GM23248 (cell line): Measurements from ENCODE around the gene APBA2. TPM values are rescaled to one million over a fixed set of nuclear protein-coding genes. Genes with fewer than 3 reads are reported as not detected.

Source experiments
- DNase-seq: peaks from one replicate; pipeline ENCODE4 v3.0.0-alpha.2; 2015
- H2AFZ ChIP-seq: fragments of 200-600 bp; sonication (generic); 2 replicates; pipeline ENCODE4 v1.6.1; 2016; ENCODE audit warnings: antibody characterized with exemption
- H3F3A ChIP-seq: fragments of 200-600 bp; sonication (generic); 2 replicates; pipeline ENCODE4 v1.6.1; 2016; ENCODE audit warnings: mild to moderate bottlenecking, antibody characterized with exemption, mixed run types; ENCODE audit not compliant: insufficient read depth
- H3K27ac ChIP-seq: fragments of 200-600 bp; sonication (generic); 2 replicates; pipeline ENCODE4 v1.5.1; 2016; ENCODE audit warnings: mild to moderate bottlenecking
- H3K27me3 ChIP-seq: fragments of 200-600 bp; sonication (generic); replicated peaks from 2 replicates; pipeline ENCODE4 v1.6.1; 2016; ENCODE audit warnings: mild to moderate bottlenecking; ENCODE audit not compliant: insufficient read depth
- H3K36me3 ChIP-seq: fragments of 200-600 bp; sonication (generic); 2 replicates; pipeline ENCODE4 v1.6.1; 2016; ENCODE audit warnings: low read depth, mild to moderate bottlenecking
- H3K4me1 ChIP-seq: fragments of 200-600 bp; sonication (generic); 2 replicates; pipeline ENCODE4 v1.6.1; 2016; ENCODE audit warnings: mild to moderate bottlenecking; ENCODE audit not compliant: insufficient read depth
- H3K4me2 ChIP-seq: fragments of 200-600 bp; sonication (generic); one replicate; pipeline ENCODE4 v1.6.1; 2016; ENCODE audit warnings: mild to moderate bottlenecking; ENCODE audit not compliant: unreplicated experiment
- H3K4me3 ChIP-seq: fragments of 200-600 bp; sonication (generic); 2 replicates; pipeline ENCODE4 v1.5.1; 2016; ENCODE audit warnings: mild to moderate bottlenecking
- H3K79me2 ChIP-seq: fragments of 200-600 bp; sonication (generic); 2 replicates; pipeline ENCODE4 v1.6.1; 2016; ENCODE audit warnings: mild to moderate bottlenecking; ENCODE audit not compliant: insufficient read depth
- H3K9ac ChIP-seq: fragments of 200-600 bp; sonication (generic); 2 replicates; pipeline ENCODE4 v1.6.1; 2016; ENCODE audit warnings: mild to moderate bottlenecking
- H3K9me2 ChIP-seq: fragments of 200-600 bp; sonication (generic); 2 replicates; pipeline ENCODE4 v1.6.1; 2016; ENCODE audit warnings: mixed run types, mild to moderate bottlenecking, moderate library complexity; ENCODE audit not compliant: insufficient read depth
- H3K9me3 ChIP-seq: fragments of 200-600 bp; sonication (generic); one replicate; pipeline ENCODE4 v1.6.1; 2017; ENCODE audit warnings: low read depth
- H4K20me1 ChIP-seq: fragments of 200-600 bp; sonication (generic); 2 replicates; pipeline ENCODE4 v1.6.0; 2016; ENCODE audit not compliant: insufficient read depth
- EZH2 ChIP-seq: fragments of 200-600 bp; sonication (generic); IDR thresholded peaks from 2 replicates; pipeline ENCODE4 v1.6.1; 2018; ENCODE audit warnings: antibody characterized with exemption, mild to moderate bottlenecking; ENCODE audit not compliant: insufficient read depth, poor library complexity, severe bottlenecking
- EZH2phosphoT487 ChIP-seq: fragments of 200-600 bp; sonication (generic); IDR thresholded peaks from 2 replicates; pipeline ENCODE4 v1.6.1; 2018; ENCODE audit warnings: antibody characterized with exemption, moderate library complexity, mild to moderate bottlenecking, low read depth; ENCODE audit not compliant: insufficient read depth
- WGBS, 2 experiments: methylation state at CpG; one replicate each; pipeline ENCODE4 v1.1.6; 2015 to 2017; ENCODE audit warnings: low lambda C conversion rate in 2 of 2, low coverage in 1 of 2; ENCODE audit errors: missing lambda C conversion rate in 2 of 2; 5-methylcytosine and 5-hydroxymethylcytosine counted together
- in situ Hi-C: fragments of 300-500 bp; cut with MboI; formaldehyde crosslinking; loops from 2 replicates; pipeline ENCODE4 v1.15.0; 2020
- polyA plus RNA-seq: library from polyadenylated mRNA; unstranded; fragments of >200 nt; fragmentation: Nextera tagmentation; extraction: Ambion mirVana; gene quantifications from 2 replicates; pipeline ENCODE4 v1.2.1, GENCODE V29; 2016
- total RNA-seq: library from RNA; depleted of rRNA; stranded (reverse); fragments of >200 nt; shearing (Covaris generic); gene quantifications from 2 replicates; pipeline ENCODE4 v1.2.3, GENCODE V29; 2014

APBA2 gene
- total and polyA plus RNA-seq, 2 experiments from 2014 or later, result 0.23 to 0.65 TPM

GRCh38 chr15:28964098-28964497 is 78.3 kb downstream of the APBA2 start:
- Histone ChIP-seq H3K4me1 (no peaks in the 10 kb centered on the region), H3K9me3 (no peaks in the 10 kb centered on the region), H3F3A (no peaks in the 10 kb centered on the region), H3K4me3 (no peak overlapping the region), H3K36me3 (no peaks in the 10 kb centered on the region), H3K9me2 (no peaks in the 10 kb centered on the region), H4K20me1 (no peaks in the 10 kb centered on the region), H3K27me3 (no peaks in the 10 kb centered on the region), H3K27ac (no peak overlapping the region), H3K9ac (no peak overlapping the region), H3K79me2 (no peaks in the 10 kb centered on the region), H3K4me2 (no peak overlapping the region), H2AFZ (no peak overlapping the region)
- DNase-seq, result no peak
- TF ChIP-seq EZH2phosphoT487 (no peak), EZH2 (no peak)
- WGBS, 2 experiments, result 16 to 27% methylated on average over 1 of the region's 1 CpG
- in situ Hi-C loops, result no loop called here

- H3K27ac ChIP-seq, result no peak overlapping the region
- no peak overlapping the region for H3K4me3 ChIP-seq
- no peak for DNase-seq
- no peaks in the 10 kb centered on the region for H4K20me1 ChIP-seq
- H3K9me3 ChIP-seq, result no peaks in the 10 kb centered on the region
- H3F3A ChIP-seq, result no peaks in the 10 kb centered on the region
- no peaks in the 10 kb centered on the region for H3K9me2 ChIP-seq
- no peak overlapping the region for H3K9ac ChIP-seq
- H3K79me2 ChIP-seq, result no peaks in the 10 kb centered on the region
- H3K4me2 ChIP-seq, result no peak overlapping the region
- H3K4me1 ChIP-seq, result no peaks in the 10 kb centered on the region
- peaks cover 12% of the 10 kb centered on the region for H3K27me3 ChIP-seq
- H3K36me3 ChIP-seq, result no peaks in the 10 kb centered on the region
- no peak overlapping the region for H2AFZ ChIP-seq
- in situ Hi-C loops, result no loop called here
- TF ChIP-seq EZH2phosphoT487 (no peak), EZH2 (no peak)
Measured at GRCh38 chr15:28967066-28967465, 81.3 kb downstream of the APBA2 start.

DNA sequence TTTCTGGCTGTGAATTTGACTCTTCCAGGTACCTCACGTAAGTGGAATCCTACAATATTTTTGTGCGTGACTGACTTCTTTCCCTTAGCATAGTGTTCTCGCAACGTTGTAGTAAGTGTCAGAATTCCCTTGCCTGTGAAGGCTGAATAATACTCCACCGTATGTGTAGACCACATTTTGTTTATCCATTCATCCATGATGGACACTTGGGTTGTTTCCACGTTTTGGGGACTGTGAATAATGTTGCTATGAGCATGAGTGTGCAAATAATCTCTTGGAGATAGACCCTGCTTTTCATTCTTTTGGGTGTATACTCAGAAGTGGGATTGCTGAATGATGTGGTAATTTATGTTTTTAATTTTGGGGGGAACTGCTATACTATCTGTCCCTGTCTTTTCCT is 82.2 kb downstream of the APBA2 start:
- Histone ChIP-seq H3K9ac (no peak overlapping the region), H3K27ac (no peak overlapping the region), H3K4me3 (no peak overlapping the region), H3K9me2 (no peaks in the 10 kb centered on the region), H2AFZ (no peak overlapping the region), H3K79me2 (no peaks in the 10 kb centered on the region), H3K4me2 (no peak overlapping the region), H3K36me3 (no peaks in the 10 kb centered on the region), H3K27me3 (peaks cover 21% of the 10 kb centered on the region), H3F3A (no peaks in the 10 kb centered on the region), H3K9me3 (no peaks in the 10 kb centered on the region), H3K4me1 (no peaks in the 10 kb centered on the region), H4K20me1 (no peaks in the 10 kb centered on the region)
- in situ Hi-C loops, result no loop called here
- no peak for DNase-seq
- 45 to 51% methylated on average over 6 of the region's 6 CpGs for WGBS, 2 experiments
- no peak for TF ChIP-seq EZH2
- no peak for TF ChIP-seq EZH2phosphoT487

GRCh38 chr15:28969511-28970085 is 83.8 kb downstream of the APBA2 start:
- Histone ChIP-seq H3K27me3 (peaks cover 29% of the 10 kb centered on the region), H3K9me2 (no peaks in the 10 kb centered on the region), H3K4me3 (no peak overlapping the region), H3F3A (no peaks in the 10 kb centered on the region), H3K9me3 (no peaks in the 10 kb centered on the region), H3K36me3 (no peaks in the 10 kb centered on the region), H3K4me2 (no peak overlapping the region), H3K79me2 (no peaks in the 10 kb centered on the region), H3K9ac (no peak overlapping the region), H3K27ac (no peak overlapping the region), H4K20me1 (no peaks in the 10 kb centered on the region), H2AFZ (no peak overlapping the region), H3K4me1 (no peaks in the 10 kb centered on the region)
- 28 to 39% methylated on average over 14 of the region's 14 CpGs for WGBS, 2 experiments
- in situ Hi-C loops, result no loop called here
- no peak for TF ChIP-seq EZH2
- TF ChIP-seq EZH2phosphoT487, result no peak
- DNase-seq, result no peak

- H3F3A ChIP-seq, result peaks cover 8% of the 10 kb centered on the region
- no peak overlapping the region for H3K4me3 ChIP-seq
- no peaks in the 10 kb centered on the region for H3K4me1 ChIP-seq
- no peaks in the 10 kb centered on the region for H3K9me2 ChIP-seq
- H4K20me1 ChIP-seq, result no peaks in the 10 kb centered on the region
- in situ Hi-C loops, result no loop called here
- TF ChIP-seq EZH2, result no peak
- TF ChIP-seq EZH2phosphoT487, result no peak
- H3K27me3 ChIP-seq, result peaks cover 29% of the 10 kb centered on the region
- H3K9me3 ChIP-seq, result no peaks in the 10 kb centered on the region
- H3K79me2 ChIP-seq, result no peaks in the 10 kb centered on the region
- no peak overlapping the region for H3K4me2 ChIP-seq
- no peak overlapping the region for H2AFZ ChIP-seq
- no peak overlapping the region for H3K9ac ChIP-seq
- H3K36me3 ChIP-seq, result no peaks in the 10 kb centered on the region
- WGBS, 2 experiments, result 29 to 33% methylated on average over 7 of the region's 7 CpGs
- no peak for DNase-seq
- H3K27ac ChIP-seq, result no peak overlapping the region
Measured at GRCh38 chr15:28974142-28974541, 88.4 kb downstream of the APBA2 start.
